Mucosa of descending colon (tissue), 3 donors: ENCODE measurements around the gene DLGAP1. TPM values are rescaled to one million over a fixed set of nuclear protein-coding genes. Genes with fewer than 3 reads are reported as not detected.

ENCODE experiments used
- ATAC-seq: fragments of 200-7000 bp; cut with Tn5 transposase; one replicate; pipeline ENCODE4 v1.9.1; 2020; ENCODE audit warnings: mild to moderate bottlenecking, moderate library complexity
- DNase-seq, 3 donors: peaks; one replicate each; pipeline ENCODE4 v3.0.0-alpha.2; 2020
- H3K36me3 ChIP-seq: fragments of 200-600 bp; one replicate; pipeline ENCODE4 v1.8.0; 2021; ENCODE audit warnings: low read depth, mild to moderate bottlenecking
- H3K4me1 ChIP-seq: fragments of 200-600 bp; one replicate; pipeline ENCODE4 v1.8.0; 2021; ENCODE audit warnings: low read depth, mild to moderate bottlenecking
- H3K4me3 ChIP-seq: fragments of 200-600 bp; one replicate; pipeline ENCODE4 v1.8.0; 2021; ENCODE audit warnings: mild to moderate bottlenecking
- H3K9me3 ChIP-seq: fragments of 200-600 bp; one replicate; pipeline ENCODE4 v1.8.0; 2021; ENCODE audit warnings: mild to moderate bottlenecking
- CTCF ChIP-seq: fragments of 200-600 bp; IDR thresholded peaks from one replicate; pipeline ENCODE4 v1.8.0; 2022; ENCODE audit warnings: antibody characterized with exemption, mild to moderate bottlenecking
- intact Hi-C, 2 donors: fragments of 100-400 bp; cut with DNase I in 1 of 2; cut with micrococcal nuclease in 1 of 2; formaldehyde crosslinking; loops; one replicate each; pipeline versions ENCODE4 v1.11.0 to v1.11.1; 2022; cut with DNase I, micrococcal nuclease
- total RNA-seq, 3 donors: library from RNA; stranded (reverse); fragmentation: NEBNext Ultra II Directional in 2 of 3; extraction: Animal tissue kit (Norgen Biotek cat#: 25700) in 2 of 3; gene quantifications; one replicate each; pipeline versions ENCODE4 v1.2.1 to v1.2.4, GENCODE V29; 2021 to 2023
- donor health status: DM: no; HTN: no; CAD: no; lungs with moderate emphysema.
- donor health status: DM: no; HTN: no; CAD: no.
- donor health status: DM: no; HTN: yes; CAD: no.

Gene DLGAP1
- total RNA-seq, 3 donors from 2014 or later, result 0.46 to 6.8 (median 4.1) TPM

GRCh38 chr18:4142876-4143275 lies 312.2 kb downstream of the DLGAP1 start:
- intact Hi-C loops, result no loop called here
- no peaks in the 10 kb centered on the region for H3K36me3 ChIP-seq
- H3K4me3 ChIP-seq, result no peak overlapping the region
- no peak for TF ChIP-seq CTCF
- DNase-seq (no peak), ATAC-seq (no peak)
- no peaks in the 10 kb centered on the region for H3K9me3 ChIP-seq
- H3K4me1 ChIP-seq, result no peaks in the 10 kb centered on the region

GRCh38 chr18:4134700-4135099 lies 320.4 kb downstream of the DLGAP1 start:
- Histone ChIP-seq H3K36me3 (no peaks in the 10 kb centered on the region), H3K4me3 (no peak overlapping the region), H3K9me3 (no peaks in the 10 kb centered on the region), H3K4me1 (no peaks in the 10 kb centered on the region)
- intact Hi-C loops, result no loop called here
- no peak for TF ChIP-seq CTCF
- no peak for DNase-seq
- ATAC-seq, result no peak

- TF ChIP-seq CTCF, result no peak
- no peak for DNase-seq
Measured at GRCh38 chr18:4130734-4131719, 324.1 kb downstream of the DLGAP1 start.

GRCh38 chr18:4126939-4127338 lies 328.2 kb downstream of the DLGAP1 start:
- H3K4me1 ChIP-seq, result no peaks in the 10 kb centered on the region
- no peak for TF ChIP-seq CTCF
- ATAC-seq (no peak), DNase-seq (no peak)
- H3K4me3 ChIP-seq, result no peak overlapping the region
- intact Hi-C loops, result no loop called here
- no peaks in the 10 kb centered on the region for H3K36me3 ChIP-seq
- H3K9me3 ChIP-seq, result no peaks in the 10 kb centered on the region

More at GRCh38 chr18:4130734-4131719, 324.1 kb downstream of the DLGAP1 start:
- Histone ChIP-seq H3K4me1 (no peaks in the 10 kb centered on the region), H3K4me3 (no peak overlapping the region), H3K36me3 (no peaks in the 10 kb centered on the region), H3K9me3 (no peaks in the 10 kb centered on the region)
- intact Hi-C loops, result no loop called here
- ATAC-seq, result peak; percentile 27

- Histone ChIP-seq H3K4me3 (no peak overlapping the region), H3K4me1 (no peaks in the 10 kb centered on the region), H3K9me3 (no peaks in the 10 kb centered on the region), H3K36me3 (no peaks in the 10 kb centered on the region)
- no peak for DNase-seq
- intact Hi-C loops, result no loop called here
- ATAC-seq, result no peak
- no peak for TF ChIP-seq CTCF
Measured at GRCh38 chr18:4125627-4126230, 329.4 kb downstream of the DLGAP1 start.
